Skeletal muscle satellite cell (primary cell): ENCODE data around the gene GUCA1C. TPM values are rescaled to one million over a fixed set of nuclear protein-coding genes. Genes with fewer than 3 reads are reported as not detected.

Source experiments
- H3K27me3 ChIP-seq: 2 replicates; pipeline ENCODE4 v1.7.0; 2013; ENCODE audit warnings: low read length; ENCODE audit not compliant: control insufficient read depth, insufficient read depth
- H3K36me3 ChIP-seq: 2 replicates; pipeline ENCODE4 v1.7.0; 2013; ENCODE audit warnings: mild to moderate bottlenecking, control low read depth, low read length; ENCODE audit not compliant: insufficient read depth
- H3K4me1 ChIP-seq: 2 replicates; pipeline ENCODE4 v1.7.0; 2013; ENCODE audit warnings: low read length; ENCODE audit not compliant: control insufficient read depth, insufficient read depth
- H3K4me2 ChIP-seq: 2 replicates; pipeline ENCODE4 v1.7.0; 2013; ENCODE audit warnings: mild to moderate bottlenecking, low read length
- H3K4me3 ChIP-seq: 2 replicates; pipeline ENCODE4 v1.7.0; 2013; ENCODE audit warnings: low read length
- H3K9ac ChIP-seq: 2 replicates; pipeline ENCODE4 v1.7.0; 2013; ENCODE audit warnings: mild to moderate bottlenecking, low read depth, low read length, moderate library complexity
- H3K9me3 ChIP-seq: replicated peaks from 2 replicates; pipeline ENCODE4 v1.7.0; 2013; ENCODE audit warnings: mild to moderate bottlenecking, control low read depth, low read length
- total RNA-seq: library from RNA; depleted of rRNA; stranded (reverse); fragments of >200 nt; gene quantifications from 2 replicates; pipeline ENCODE4 v1.2.3, GENCODE V29; 2012; rRNA removed

The GUCA1C gene
- total RNA-seq = not detected in 2 replicates

- H3K9ac ChIP-seq = no peak within 1 kb of the TSS
Observed at GRCh38 chr3:108953700-108954099, at the start of gene GUCA1C. GUCA1C (minus strand) TSS chr3:108953879; CDS start chr3:108953762, 117 bp downstream.

GRCh38 chr3:108998436-108998835 lies 44.8 kb upstream of the GUCA1C start:
- Histone ChIP-seq H3K27me3 (no peaks in the 10 kb centered on the region), H3K9ac (no peak overlapping the region), H3K4me3 (no peak overlapping the region), H3K36me3 (no peaks in the 10 kb centered on the region), H3K4me2 (no peak overlapping the region), H3K4me1 (no peaks in the 10 kb centered on the region), H3K9me3 (no peaks in the 10 kb centered on the region)

More at GRCh38 chr3:108953700-108954099, at the start of gene GUCA1C:
- Histone ChIP-seq H3K4me1 (no peaks in the 10 kb centered on the region), H3K36me3 (no peaks in the 10 kb centered on the region), H3K9me3 (no peaks in the 10 kb centered on the region), H3K4me3 (no peak within 1 kb of the TSS), H3K27me3 (no peaks in the 10 kb centered on the region), H3K4me2 (no peak within 1 kb of the TSS)

- H3K36me3 ChIP-seq = no peaks in the 10 kb centered on the region
- no peak overlapping the region for H3K9ac ChIP-seq
- no peak overlapping the region for H3K4me2 ChIP-seq
- H3K9me3 ChIP-seq = no peaks in the 10 kb centered on the region
- no peaks in the 10 kb centered on the region for H3K27me3 ChIP-seq
- no peak overlapping the region for H3K4me3 ChIP-seq
- H3K4me1 ChIP-seq = no peaks in the 10 kb centered on the region
Observed at GRCh38 chr3:108985844-108986243, 32.2 kb upstream of the GUCA1C start.

GRCh38 chr3:108983051-108983450 lies 29.4 kb upstream of the GUCA1C start:
- H3K4me2 ChIP-seq = no peak overlapping the region
- no peak overlapping the region for H3K9ac ChIP-seq
- H3K9me3 ChIP-seq = no peaks in the 10 kb centered on the region
- H3K27me3 ChIP-seq = no peaks in the 10 kb centered on the region
- no peaks in the 10 kb centered on the region for H3K36me3 ChIP-seq
- H3K4me1 ChIP-seq = no peaks in the 10 kb centered on the region
- no peak overlapping the region for H3K4me3 ChIP-seq

GRCh38 chr3:108976058-108976457 lies 22.4 kb upstream of the GUCA1C start:
- no peak overlapping the region for H3K4me3 ChIP-seq
- H3K4me2 ChIP-seq = no peak overlapping the region
- no peaks in the 10 kb centered on the region for H3K4me1 ChIP-seq
- H3K9ac ChIP-seq = no peak overlapping the region
- no peaks in the 10 kb centered on the region for H3K27me3 ChIP-seq
- no peaks in the 10 kb centered on the region for H3K9me3 ChIP-seq
- no peaks in the 10 kb centered on the region for H3K36me3 ChIP-seq

- no peak overlapping the region for H3K4me2 ChIP-seq
- no peaks in the 10 kb centered on the region for H3K9me3 ChIP-seq
- no peak overlapping the region for H3K9ac ChIP-seq
- H3K36me3 ChIP-seq = no peaks in the 10 kb centered on the region
- no peak overlapping the region for H3K4me3 ChIP-seq
- no peaks in the 10 kb centered on the region for H3K27me3 ChIP-seq
- H3K4me1 ChIP-seq = no peaks in the 10 kb centered on the region
Observed at GRCh38 chr3:108973019-108973418, 19.3 kb upstream of the GUCA1C start.

- H3K9ac ChIP-seq = no peak overlapping the region
- no peaks in the 10 kb centered on the region for H3K36me3 ChIP-seq
- H3K4me3 ChIP-seq = no peak overlapping the region
- no peaks in the 10 kb centered on the region for H3K27me3 ChIP-seq
- H3K4me2 ChIP-seq = no peak overlapping the region
- no peaks in the 10 kb centered on the region for H3K9me3 ChIP-seq
- H3K4me1 ChIP-seq = no peaks in the 10 kb centered on the region
Observed at GRCh38 chr3:108972482-108972881, 18.8 kb upstream of the GUCA1C start.

GRCh38 chr3:108970561-108970960 lies 16.9 kb upstream of the GUCA1C start:
- Histone ChIP-seq H3K9me3 (no peaks in the 10 kb centered on the region), H3K36me3 (no peaks in the 10 kb centered on the region), H3K9ac (no peak overlapping the region), H3K4me3 (no peak overlapping the region), H3K27me3 (no peaks in the 10 kb centered on the region), H3K4me1 (no peaks in the 10 kb centered on the region), H3K4me2 (no peak overlapping the region)

- Histone ChIP-seq H3K9me3 (no peaks in the 10 kb centered on the region), H3K4me1 (no peaks in the 10 kb centered on the region), H3K9ac (no peak overlapping the region), H3K4me3 (no peak overlapping the region), H3K27me3 (no peaks in the 10 kb centered on the region), H3K36me3 (no peaks in the 10 kb centered on the region), H3K4me2 (no peak overlapping the region)
Observed at GRCh38 chr3:108966773-108967172, 13.1 kb upstream of the GUCA1C start.

- Histone ChIP-seq H3K4me1 (no peaks in the 10 kb centered on the region), H3K27me3 (no peaks in the 10 kb centered on the region), H3K4me3 (no peak overlapping the region), H3K4me2 (no peak overlapping the region), H3K36me3 (no peaks in the 10 kb centered on the region), H3K9ac (no peak overlapping the region), H3K9me3 (no peaks in the 10 kb centered on the region)
Observed at GRCh38 chr3:108959017-108959416, 5.3 kb upstream of the GUCA1C start.

GRCh38 chr3:108953210-108953609 lies 469 bp downstream of the GUCA1C start:
- Histone ChIP-seq H3K4me1 (no peaks in the 10 kb centered on the region), H3K27me3 (no peaks in the 10 kb centered on the region), H3K9ac (no peak overlapping the region), H3K9me3 (no peaks in the 10 kb centered on the region), H3K4me2 (no peak overlapping the region), H3K36me3 (no peaks in the 10 kb centered on the region), H3K4me3 (no peak overlapping the region)

GRCh38 chr3:108951820-108952501 lies 1.7 kb downstream of the GUCA1C start:
- Histone ChIP-seq H3K27me3 (no peaks in the 10 kb centered on the region), H3K4me3 (no peak overlapping the region), H3K36me3 (no peaks in the 10 kb centered on the region), H3K4me2 (no peak overlapping the region), H3K4me1 (no peaks in the 10 kb centered on the region), H3K9me3 (no peaks in the 10 kb centered on the region), H3K9ac (no peak overlapping the region)
